Stimulated activated naive CD8-positive, alpha-beta T cell treated with anti-CD3 and anti-CD28 coated beads, Interleukin-15, amount 100 ng/mL, for 72 hours (primary cell): Measurements from ENCODE around the gene TH.

Experiments
- ATAC-seq: fragments of 150-1000 bp; cut with Tn5 transposase; 2 replicates; pipeline ENCODE4 v1.10.0; 2021; ENCODE audit warnings: mild to moderate bottlenecking, moderate library complexity
- DNase-seq, 2 donors: peaks; one replicate each; pipeline ENCODE4 v3.0.0; 2021 to 2022
- H3K27ac Mint-ChIP-seq, 2 donors: one replicate each; pipeline ENCODE4 v1.8.0; 2022; ENCODE audit warnings: mild to moderate bottlenecking in 2 of 2, mixed read lengths in 2 of 2, moderate library complexity in 2 of 2
- H3K27me3 Mint-ChIP-seq: one replicate; pipeline ENCODE4 v1.8.0; 2022; ENCODE audit warnings: mixed read lengths
- H3K4me1 Mint-ChIP-seq: one replicate; pipeline ENCODE4 v1.8.0; 2022; ENCODE audit warnings: mild to moderate bottlenecking, mixed read lengths
- H3K4me3 Mint-ChIP-seq, 2 donors: one replicate each; pipeline ENCODE4 v1.8.0; 2022; ENCODE audit warnings: mild to moderate bottlenecking in 2 of 2, mixed read lengths in 2 of 2, moderate library complexity in 1 of 2
- H3K9me3 Mint-ChIP-seq, 2 donors: one replicate each; pipeline ENCODE4 v1.8.0; 2022; ENCODE audit warnings: mixed read lengths in 2 of 2

The TH gene

DNA sequence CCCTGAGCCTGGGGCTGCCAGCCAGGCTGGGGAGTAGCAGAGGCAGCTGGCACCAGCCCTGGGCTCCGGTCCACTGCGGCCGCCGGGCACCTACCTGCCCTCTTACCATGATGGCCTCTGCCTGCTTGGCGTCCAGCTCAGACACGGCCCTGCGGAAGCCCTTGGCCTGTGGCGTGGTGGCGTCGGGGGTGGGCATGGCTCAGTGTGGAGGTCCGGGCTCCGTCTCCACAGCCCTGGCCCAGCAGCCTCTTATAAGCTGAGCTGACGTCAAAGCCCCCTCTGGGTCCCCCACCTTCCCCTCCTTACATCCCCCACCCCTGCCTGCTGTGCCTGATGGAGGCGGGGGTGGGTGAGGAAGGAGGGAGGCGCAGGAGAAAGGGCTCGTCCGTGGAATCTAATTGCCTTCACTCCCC, at the start of gene TH:
Gene TH (minus strand): TSS at position 225 of the 413 bp plus-strand sequence. CDS start 29 bp downstream, at position 196.
- no peak for DNase-seq
- no peak within 1 kb of the TSS for H3K27ac Mint-ChIP-seq
- no peaks in the 10 kb centered on the region for H3K4me1 Mint-ChIP-seq
- no peak for ATAC-seq
- H3K9me3 Mint-ChIP-seq = no peaks in the 10 kb centered on the region
- peaks cover 14% of the 10 kb centered on the region for H3K27me3 Mint-ChIP-seq
- no peak within 1 kb of the TSS for H3K4me3 Mint-ChIP-seq

DNA sequence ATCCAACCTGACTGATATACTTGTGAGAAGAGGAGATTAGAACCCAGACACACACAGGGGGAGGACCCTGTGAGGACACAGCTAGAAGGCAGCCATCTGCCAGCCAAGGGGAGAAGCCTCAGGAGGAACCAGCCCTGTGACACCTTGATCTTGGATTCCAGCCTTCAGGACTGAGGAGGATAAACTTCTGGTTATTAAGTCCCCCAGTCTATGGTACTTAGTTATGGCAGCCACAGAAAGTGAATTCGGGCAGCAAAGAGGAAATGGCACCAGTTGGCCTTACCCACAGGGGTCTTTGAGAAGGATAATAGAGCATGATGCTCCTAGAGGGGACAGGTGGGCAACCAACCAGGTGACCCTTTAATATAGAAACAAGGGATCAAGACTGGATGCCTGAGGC, 49.4 kb upstream of the TH start:
- H3K27me3 Mint-ChIP-seq = peaks cover 9% of the 10 kb centered on the region

DNA sequence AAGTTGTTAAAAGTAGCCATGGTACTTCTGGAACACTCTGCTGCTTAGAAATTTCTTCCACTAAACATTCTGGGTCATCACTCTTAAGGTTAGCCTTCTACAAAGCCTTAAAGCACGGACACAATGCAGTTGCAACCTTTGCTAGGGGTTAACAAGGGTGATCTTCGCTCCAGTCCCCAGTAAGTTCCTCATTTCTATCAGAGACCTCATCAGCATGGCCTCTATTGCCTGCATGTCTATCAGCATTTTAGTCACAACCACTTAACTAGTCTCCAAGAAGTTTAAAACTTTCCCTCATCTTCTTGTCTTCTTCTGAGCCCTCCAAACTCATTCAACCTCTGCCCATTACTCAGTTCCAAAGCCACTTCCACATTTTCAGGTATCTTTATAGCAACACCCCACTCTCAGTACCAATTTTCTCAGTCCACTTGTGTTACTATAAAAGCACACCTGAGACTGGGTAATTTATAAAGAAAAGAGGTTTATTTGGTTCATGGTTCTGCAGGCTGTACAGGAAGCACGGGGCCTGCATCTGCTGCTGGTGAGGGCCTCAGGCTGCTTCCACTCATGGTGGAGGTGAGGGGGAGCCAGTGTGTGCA, 48.7 kb upstream of the TH start:
- H3K4me3 Mint-ChIP-seq = no peak overlapping the region
- H3K27ac Mint-ChIP-seq = no peak overlapping the region
- no peaks in the 10 kb centered on the region for H3K4me1 Mint-ChIP-seq
- peaks cover 5 to 25% of the 10 kb centered on the region in 2 donors for H3K9me3 Mint-ChIP-seq
- DNase-seq (no peak), ATAC-seq (no peak)
- H3K27me3 Mint-ChIP-seq = peaks cover 9% of the 10 kb centered on the region

More for the DNA sequence above, 49.4 kb upstream of the TH start:
- ATAC-seq (no peak), DNase-seq (no peak)
- Mint-ChIP-seq H3K4me3 (no peak overlapping the region), H3K27ac (no peak overlapping the region), H3K9me3 (peaks cover 5 to 25% of the 10 kb centered on the region in 2 donors), H3K4me1 (no peaks in the 10 kb centered on the region)

DNA sequence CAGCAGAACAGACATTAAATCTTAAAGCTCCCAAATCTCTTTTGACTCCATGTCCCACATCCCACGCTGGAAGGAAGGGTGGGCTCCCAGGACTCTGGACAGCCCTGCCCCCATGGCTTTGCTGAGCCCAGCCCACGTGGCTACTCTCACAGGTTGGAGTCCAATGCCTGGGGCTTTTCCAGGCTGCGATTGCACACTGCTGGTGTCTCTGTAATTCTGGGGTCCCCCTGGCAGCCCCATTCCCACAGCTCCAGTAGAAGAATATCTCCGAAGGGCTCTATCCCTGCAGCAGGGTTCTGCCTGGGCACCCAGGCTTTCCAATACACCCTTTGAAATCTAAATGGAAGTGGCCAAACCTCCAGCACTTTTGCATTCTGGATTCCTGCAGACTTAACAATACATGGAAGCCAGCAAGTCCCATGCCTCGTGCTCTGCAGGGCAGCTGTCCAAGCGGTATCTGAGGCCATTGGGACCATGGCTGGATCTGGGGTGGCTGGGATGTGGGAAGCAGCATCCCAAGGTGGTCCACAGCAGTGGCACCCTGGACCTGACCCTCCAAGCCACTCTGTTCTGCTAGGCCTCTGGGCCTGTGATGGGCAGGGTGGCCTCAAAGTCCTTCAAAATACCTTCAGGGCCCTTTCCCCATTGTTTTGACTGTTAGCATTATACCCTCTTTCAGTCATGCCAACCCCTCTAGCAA, 47.9 kb upstream of the TH start:
- Mint-ChIP-seq H3K27ac (no peak overlapping the region), H3K27me3 (peaks cover 9% of the 10 kb centered on the region), H3K9me3 (peaks cover 5 to 25% of the 10 kb centered on the region in 2 donors), H3K4me3 (no peak overlapping the region), H3K4me1 (peaks cover 6% of the 10 kb centered on the region)
- no peak for DNase-seq
- no peak for ATAC-seq

DNA sequence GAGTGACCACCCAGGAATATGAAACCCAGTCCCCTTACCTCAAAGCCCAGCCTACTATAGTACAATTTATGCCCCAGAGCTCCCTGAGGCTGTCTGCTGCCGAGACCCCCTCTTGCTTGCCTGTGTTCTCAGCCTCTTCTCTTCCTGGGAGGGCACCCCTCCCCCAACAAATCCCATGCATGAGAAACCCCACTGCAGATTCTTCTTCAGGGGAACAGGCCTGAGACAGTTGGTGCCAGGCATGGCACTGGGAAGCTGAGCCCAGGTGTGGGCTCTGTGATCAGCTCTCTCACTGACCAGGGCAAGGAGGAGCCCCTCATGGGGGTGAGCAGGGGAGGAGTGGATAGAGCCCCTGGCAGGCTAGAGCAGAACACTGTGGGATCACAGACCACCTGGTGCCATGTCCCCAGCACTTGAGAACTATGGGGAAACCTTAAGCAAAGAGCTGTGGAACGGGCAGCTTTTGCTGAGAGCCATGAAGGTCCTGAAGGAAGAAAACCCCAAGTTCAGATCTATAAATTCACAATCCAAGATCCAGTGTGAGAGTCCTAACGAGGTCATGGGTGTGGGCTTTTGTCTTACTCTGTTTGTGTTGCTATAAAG, 46.5 kb upstream of the TH start:
- peak in 1 of 2 donors; percentile 6 for DNase-seq
- Mint-ChIP-seq H3K4me1 (peaks cover 18% of the 10 kb centered on the region), H3K9me3 (peaks cover 5 to 11% of the 10 kb centered on the region in 2 donors), H3K4me3 (no peak overlapping the region), H3K27me3 (peaks cover 9% of the 10 kb centered on the region), H3K27ac (peak overlapping the region in 1 of 2 donors; percentile 78)
- no peak for ATAC-seq

DNA sequence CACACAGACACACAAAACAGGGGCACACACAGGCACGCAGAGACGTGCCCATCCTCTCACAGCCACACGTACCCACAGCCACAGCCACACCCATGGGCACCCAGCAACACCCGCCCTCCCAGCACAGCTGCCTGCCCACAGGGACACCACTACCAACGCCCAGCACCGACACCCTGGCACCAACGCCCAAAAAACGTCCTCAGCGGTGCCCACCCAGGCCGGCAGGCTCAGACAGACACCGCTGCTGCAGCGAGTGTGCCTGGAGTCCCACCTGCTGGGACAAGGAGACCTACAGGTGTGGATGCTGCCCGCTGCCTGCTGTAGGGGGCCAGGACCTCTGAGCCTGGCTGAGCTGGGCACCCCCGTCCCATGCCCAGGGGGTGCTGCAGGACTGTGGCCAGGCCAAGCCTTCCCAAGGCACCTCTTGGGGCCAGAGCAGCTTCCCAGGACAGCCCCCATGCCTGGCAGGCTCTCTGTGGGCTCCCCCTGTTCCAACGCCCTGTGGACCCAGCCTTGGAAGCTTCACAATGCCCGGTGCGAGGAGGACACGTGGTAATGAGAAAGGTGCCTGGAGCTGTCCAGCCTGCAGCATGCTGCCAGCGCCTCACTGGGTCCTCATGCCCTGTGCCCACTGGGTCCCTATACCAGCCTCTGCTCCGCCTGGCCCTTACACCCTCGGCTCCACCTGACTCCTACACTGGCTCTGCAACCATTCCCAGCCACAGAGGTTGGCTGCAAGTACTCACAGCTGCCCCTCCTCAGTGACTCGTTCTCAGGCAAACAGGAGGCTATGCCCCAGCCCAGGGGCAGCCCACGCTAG, 45.8 kb upstream of the TH start:
- peaks cover 5 to 6% of the 10 kb centered on the region in 2 donors for H3K9me3 Mint-ChIP-seq
- peaks cover 25% of the 10 kb centered on the region for H3K4me1 Mint-ChIP-seq
- H3K27ac Mint-ChIP-seq = no peak overlapping the region
- peaks cover 9% of the 10 kb centered on the region for H3K27me3 Mint-ChIP-seq
- no peak for ATAC-seq
- H3K4me3 Mint-ChIP-seq = no peak overlapping the region
- DNase-seq = peak in 1 of 2 donors; percentile 6

DNA sequence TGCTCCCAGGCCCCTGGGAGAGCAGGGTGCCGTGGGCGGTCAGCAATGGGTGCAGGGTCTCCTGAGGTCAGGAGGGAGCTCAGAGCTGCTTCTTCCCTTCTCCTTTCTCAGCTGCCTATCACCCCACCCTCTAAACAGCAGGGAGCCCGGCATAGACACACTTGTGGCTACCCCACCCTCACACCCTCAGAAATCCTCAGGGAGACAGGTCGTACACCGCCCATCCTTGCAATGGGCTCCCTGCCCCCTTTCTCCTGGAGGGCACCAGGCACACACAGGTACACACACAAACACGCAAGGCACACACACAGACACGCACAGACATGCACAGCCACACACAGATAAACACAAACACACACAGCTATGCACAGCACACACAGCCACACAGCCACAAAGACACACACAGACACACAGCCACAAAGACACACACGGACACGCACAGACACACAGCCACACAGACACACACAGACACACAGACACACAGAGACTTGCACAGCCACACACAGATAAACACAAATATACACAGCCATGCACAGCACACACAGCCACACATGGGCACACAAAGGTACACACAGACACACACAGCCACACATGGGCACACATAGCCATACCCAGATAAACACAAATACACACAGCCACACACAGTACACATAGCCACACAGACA, 44.9 kb upstream of the TH start:
- H3K9me3 Mint-ChIP-seq = no peaks in the 10 kb centered on the region
- H3K27ac Mint-ChIP-seq = no peak overlapping the region
- no peak overlapping the region for H3K4me3 Mint-ChIP-seq
- ATAC-seq (no peak), DNase-seq (no peak)
- peaks cover 28% of the 10 kb centered on the region for H3K4me1 Mint-ChIP-seq
- peaks cover under 1% of the 10 kb centered on the region for H3K27me3 Mint-ChIP-seq

DNA sequence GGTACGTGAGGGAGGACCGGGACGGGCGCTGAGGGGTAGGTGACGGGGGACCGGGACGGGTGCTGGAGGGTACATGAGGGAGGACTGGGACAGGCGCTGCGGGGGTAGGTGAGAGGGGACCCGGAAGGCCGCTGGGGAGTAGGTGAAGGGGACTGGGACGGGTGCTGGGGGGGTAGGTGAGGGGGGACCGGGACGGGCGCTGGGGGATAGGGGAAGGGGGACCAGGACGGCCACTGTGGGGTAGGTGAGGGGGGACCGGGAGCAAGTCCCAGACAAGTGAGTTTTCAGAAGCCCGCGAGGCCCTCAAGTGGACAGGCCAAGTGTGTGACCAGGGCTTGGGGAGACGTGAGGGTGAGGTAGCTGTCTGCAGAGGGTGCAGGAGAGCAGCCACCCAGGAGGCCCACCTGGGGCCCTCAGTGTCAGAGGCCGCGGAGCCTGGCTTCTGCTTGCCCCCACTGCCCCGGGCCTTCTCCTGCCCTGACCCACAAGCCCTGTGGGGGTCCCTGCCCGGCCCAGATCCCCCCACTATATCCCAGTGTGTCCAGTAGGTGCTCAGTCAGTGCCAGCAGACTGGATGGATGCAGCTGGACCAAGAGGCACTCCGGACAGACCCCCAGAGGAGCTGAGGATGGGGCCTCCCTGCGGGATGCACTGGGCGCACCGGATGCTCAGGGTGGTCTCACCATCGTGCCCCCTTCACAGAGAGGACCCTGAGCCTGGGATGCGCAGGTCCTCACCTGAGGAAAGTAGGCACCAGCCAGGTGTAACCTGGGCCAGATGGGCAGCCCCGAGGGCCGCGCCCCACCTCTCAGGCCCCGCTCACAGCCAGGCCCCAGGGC, 44.2 kb upstream of the TH start:
- DNase-seq (peak in 1 of 2 donors; percentile 5), ATAC-seq (peak; percentile 65)
- Mint-ChIP-seq H3K4me3 (no peak overlapping the region), H3K9me3 (no peaks in the 10 kb centered on the region), H3K27ac (no peak overlapping the region), H3K4me1 (peaks cover 28% of the 10 kb centered on the region), H3K27me3 (no peaks in the 10 kb centered on the region)

DNA sequence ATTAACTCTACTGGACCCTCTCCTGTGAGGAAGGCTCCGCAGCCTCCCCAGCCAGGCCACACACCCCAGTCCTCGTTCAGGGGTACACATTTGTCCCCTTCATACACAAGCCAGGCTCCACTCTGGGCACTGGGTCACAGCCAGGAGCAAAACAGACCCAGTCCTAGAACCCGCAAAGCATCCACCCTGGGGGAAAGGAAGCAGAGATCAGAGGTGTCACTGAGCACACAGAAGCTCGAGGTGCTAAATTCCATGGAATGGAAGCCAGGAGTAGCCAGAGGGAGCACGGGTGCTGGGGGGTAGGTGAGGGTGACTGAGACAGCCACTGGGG, 43.6 kb upstream of the TH start:
- no peak overlapping the region for H3K27ac Mint-ChIP-seq
- H3K9me3 Mint-ChIP-seq = no peaks in the 10 kb centered on the region
- ATAC-seq = no peak
- peaks cover 28% of the 10 kb centered on the region for H3K4me1 Mint-ChIP-seq
- DNase-seq = no peak
- no peak overlapping the region for H3K4me3 Mint-ChIP-seq
- H3K27me3 Mint-ChIP-seq = no peaks in the 10 kb centered on the region

DNA sequence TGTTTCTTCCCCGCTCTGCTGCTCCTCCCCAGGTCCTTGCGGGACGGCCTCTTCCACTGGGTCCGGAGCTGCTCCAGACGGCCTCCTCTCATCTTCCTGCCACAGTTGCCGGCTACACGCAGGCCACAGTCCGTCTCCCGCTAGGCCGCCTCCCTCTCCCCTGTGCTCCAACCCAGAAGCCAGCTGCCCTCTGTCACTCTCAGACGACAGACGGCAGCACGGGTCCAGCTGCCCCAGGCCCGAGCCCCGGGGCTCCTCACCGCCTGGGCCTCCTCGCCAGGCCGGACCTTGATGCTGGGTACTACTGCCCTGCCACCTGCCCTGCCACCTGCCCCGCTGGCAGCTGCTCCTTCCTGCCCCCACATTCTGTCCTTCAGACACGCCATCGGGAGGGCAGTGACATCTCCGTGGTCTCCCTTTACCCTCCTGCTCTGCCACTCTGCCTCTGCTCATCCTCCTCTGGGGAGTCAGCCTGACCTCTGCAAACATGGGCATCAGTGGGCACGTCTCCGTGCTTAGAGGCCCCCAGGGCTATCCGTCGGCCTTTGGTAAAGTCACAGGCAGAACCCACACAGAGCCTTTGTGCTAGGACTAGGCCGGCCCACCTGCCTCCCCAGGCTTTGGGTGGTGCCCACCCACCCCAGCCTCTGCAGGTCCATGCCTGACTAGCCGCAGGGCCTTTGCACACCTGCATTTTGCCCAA, 43.1 kb upstream of the TH start:
- peak in 1 of 2 donors; percentile 8 for DNase-seq
- no peak overlapping the region for H3K4me3 Mint-ChIP-seq
- H3K27me3 Mint-ChIP-seq = no peaks in the 10 kb centered on the region
- peaks cover 28% of the 10 kb centered on the region for H3K4me1 Mint-ChIP-seq
- no peak overlapping the region for H3K27ac Mint-ChIP-seq
- no peak for ATAC-seq
- no peaks in the 10 kb centered on the region for H3K9me3 Mint-ChIP-seq

DNA sequence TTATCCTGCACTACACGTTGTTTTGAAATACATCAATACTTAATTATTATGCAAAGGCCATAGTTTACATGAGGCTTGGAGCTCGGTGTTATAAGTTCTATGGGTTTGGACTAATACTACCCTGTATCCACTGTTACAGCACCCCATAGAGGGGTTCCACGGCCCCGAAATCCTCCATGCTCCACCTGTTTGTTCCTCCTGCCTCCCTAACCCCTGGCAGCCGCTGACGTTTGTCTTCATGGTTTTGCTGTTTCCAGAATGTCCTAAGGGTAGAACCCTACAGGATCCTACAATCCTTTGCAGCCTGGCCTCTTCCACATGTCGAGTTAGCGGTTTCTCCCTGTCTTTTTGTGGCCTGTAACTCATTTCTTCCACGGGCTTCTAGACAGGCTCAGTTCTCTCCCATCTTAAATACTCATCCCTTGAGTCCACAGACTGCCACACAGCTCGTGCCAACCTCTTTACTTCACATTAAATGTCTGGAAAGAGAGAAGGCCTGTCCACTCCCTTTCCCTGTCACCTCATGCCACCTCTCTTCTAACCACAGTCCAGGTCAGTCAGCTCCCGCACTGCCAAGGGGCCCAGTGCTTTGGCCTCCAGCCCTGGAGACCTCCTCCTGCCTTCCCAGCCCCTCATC, 42.4 kb upstream of the TH start:
- H3K4me1 Mint-ChIP-seq = peaks cover 28% of the 10 kb centered on the region
- H3K27ac Mint-ChIP-seq = peak overlapping the region; percentile 21 to 94
- DNase-seq (peak in 1 of 2 donors; percentile 6), ATAC-seq (no peak)
- peak overlapping the region in 1 of 2 donors; percentile 57 for H3K4me3 Mint-ChIP-seq
- no peaks in the 10 kb centered on the region for H3K27me3 Mint-ChIP-seq
- H3K9me3 Mint-ChIP-seq = no peaks in the 10 kb centered on the region

DNA sequence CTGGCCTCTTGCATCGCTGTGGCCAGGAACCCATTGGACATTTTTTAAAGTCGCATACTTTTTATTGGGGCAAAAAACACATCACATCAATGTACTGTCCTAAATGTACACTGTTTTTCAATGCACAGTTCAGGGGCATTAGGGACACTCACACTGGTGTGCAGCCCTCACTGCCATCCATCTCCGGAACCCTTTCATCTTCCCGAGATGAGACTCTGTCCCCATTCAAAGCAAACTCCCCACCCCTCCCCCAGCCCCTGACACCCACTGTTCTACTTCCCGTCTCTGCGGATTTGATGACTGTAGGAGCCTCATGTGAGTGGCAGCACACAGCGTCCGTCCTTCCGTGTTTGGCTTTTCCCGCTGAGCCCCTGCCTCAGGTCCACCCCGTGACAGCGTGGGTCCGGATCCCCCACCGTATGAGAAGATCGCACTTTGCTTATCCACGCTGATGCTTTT, 41.8 kb upstream of the TH start:
- Mint-ChIP-seq H3K27me3 (peaks cover under 1% of the 10 kb centered on the region), H3K27ac (peak overlapping the region; percentile 42 to 94), H3K4me3 (peak overlapping the region; percentile 19 to 57), H3K9me3 (no peaks in the 10 kb centered on the region), H3K4me1 (peaks cover 28% of the 10 kb centered on the region)
- peak; percentile 64 for ATAC-seq
- DNase-seq = peak in 1 of 2 donors; percentile 9

DNA sequence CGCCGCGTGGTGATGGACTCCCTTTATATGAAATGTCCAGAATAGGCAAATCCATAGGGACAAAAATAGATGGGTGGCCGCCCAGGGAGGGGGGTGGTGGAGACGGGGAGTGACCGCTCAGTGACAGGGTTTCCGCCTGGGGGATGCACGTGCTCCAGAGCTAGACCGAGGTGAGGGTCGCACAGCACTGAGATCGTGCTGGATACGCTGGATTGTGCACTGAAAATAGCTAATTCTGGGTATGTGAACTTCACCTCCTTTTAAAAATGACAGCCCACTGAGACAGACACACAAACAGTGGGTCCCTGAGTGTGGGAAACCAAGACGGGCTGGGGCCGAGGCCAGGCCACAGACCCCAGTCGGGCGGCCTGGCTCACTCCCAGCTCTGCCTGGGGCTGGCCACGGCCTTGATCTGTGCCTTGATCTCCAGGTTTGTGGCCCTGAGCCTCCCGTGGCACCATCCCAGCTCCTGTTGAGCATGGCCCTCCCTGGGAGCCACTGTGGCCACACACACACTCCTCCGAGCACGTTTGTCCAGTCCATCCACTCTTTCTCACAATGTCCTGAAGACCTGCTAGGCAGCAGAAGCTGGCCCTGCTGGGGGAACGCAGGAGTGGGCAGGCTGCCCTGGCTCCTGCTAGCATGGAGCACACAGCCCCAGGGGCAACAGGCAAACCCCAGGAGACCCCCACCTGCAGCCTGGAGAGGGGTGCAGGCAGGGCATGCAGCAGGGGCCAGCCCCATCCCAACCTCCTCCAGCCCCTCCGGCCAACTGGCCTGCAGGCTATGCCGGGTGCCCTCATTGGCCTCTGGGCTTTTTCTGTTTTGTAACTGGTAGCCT, 41.0 kb upstream of the TH start:
- Mint-ChIP-seq H3K9me3 (no peaks in the 10 kb centered on the region), H3K4me1 (peaks cover 28% of the 10 kb centered on the region), H3K27me3 (peaks cover 9% of the 10 kb centered on the region), H3K27ac (no peak overlapping the region), H3K4me3 (no peak overlapping the region)
- ATAC-seq (no peak), DNase-seq (peak in 1 of 2 donors; percentile 7)
